Vagina (tissue), 2 donors: ENCODE data around the gene EPSTI1. TPM values are rescaled to one million over a fixed set of nuclear protein-coding genes. Genes with fewer than 3 reads are reported as not detected.

Experiments used
- DNase-seq, 2 donors: peaks; one replicate each; pipeline ENCODE4 v3.0.0-alpha.2; 2017; ENCODE audit errors: extremely low spot score in 2 of 2
- H3K27ac ChIP-seq: fragments of 200-600 bp; sonication (generic); one replicate; pipeline ENCODE4 v1.5.1; 2019
- H3K27me3 ChIP-seq: fragments of 200-600 bp; sonication (generic); one replicate; pipeline ENCODE4 v1.5.1; 2019
- H3K36me3 ChIP-seq, 2 donors: fragments of 200-600 bp; sonication (generic); one replicate each; pipeline ENCODE4 v1.5.1; 2017 to 2019
- H3K4me1 ChIP-seq: fragments of 200-600 bp; sonication (generic); one replicate; pipeline ENCODE4 v1.5.1; 2019
- H3K4me3 ChIP-seq, 2 donors: fragments of 200-600 bp; sonication (generic); 1 replicate in 1 of 2; 2 replicates in 1 of 2; pipeline ENCODE4 v1.5.1; 2016 to 2019
- H3K9me3 ChIP-seq: fragments of 200-600 bp; sonication (generic); one replicate; pipeline ENCODE4 v1.5.1; 2019
- CTCF ChIP-seq, 3 experiments: fragments of 450-650 bp in 2 of 3; fragments of 200-600 bp in 1 of 3; sonication (generic) in 1 of 3; IDR thresholded peaks; one replicate each; pipeline ENCODE4 v1.5.1; 2017 to 2019; ENCODE audit warnings: antibody characterized with exemption in 3 of 3, mild to moderate bottlenecking in 2 of 3, moderate library complexity in 2 of 3
- POLR2A ChIP-seq, 2 donors: fragments of 450-650 bp; IDR thresholded peaks; one replicate each; pipeline ENCODE4 v1.6.1; 2017; ENCODE audit warnings: antibody characterized with exemption in 2 of 2, mild to moderate bottlenecking in 2 of 2, moderate library complexity in 2 of 2
- POLR2AphosphoS5 ChIP-seq, 2 donors: sonication (generic); formaldehyde crosslinking; IDR thresholded peaks; one replicate each; pipeline ENCODE4 v1.9.0; 2017; ENCODE audit warnings: antibody characterized with exemption in 2 of 2, mild to moderate bottlenecking in 2 of 2, low read depth in 1 of 2; ENCODE audit not compliant: insufficient read depth in 1 of 2
- intact Hi-C: fragments of 100-400 bp; cut with DNase I; formaldehyde crosslinking; loops from one replicate; pipeline ENCODE4 v1.15.1; 2023
- total RNA-seq: library from RNA; depleted of rRNA; stranded (reverse); fragments of >200 nt; gene quantifications from one replicate; pipeline ENCODE4 v1.2.3, GENCODE V29; 2016

Gene EPSTI1
- total RNA-seq, 1 donor from 2014 or later = 4.9 TPM

GRCh38 chr13:42984026-42984425 lies 8.0 kb downstream of the EPSTI1 start:
- TF ChIP-seq POLR2AphosphoS5 (IDR thresholded peaks at IDR 0.05; ENCODE audit: insufficient read depth in 1 of 2, low read depth in 1 of 2) = no peak
- no peak for TF ChIP-seq POLR2A (IDR thresholded peaks at IDR 0.05)
- TF ChIP-seq CTCF (IDR thresholded peaks at IDR 0.05) = no peak
- Histone ChIP-seq H3K4me1 (peaks cover 13% of the 10 kb centered on the region), H3K27ac (no peak overlapping the region), H3K4me3 (no peak overlapping the region), H3K9me3 (no peaks in the 10 kb centered on the region), H3K36me3 (no peaks in the 10 kb centered on the region), H3K27me3 (no peaks in the 10 kb centered on the region)
- intact Hi-C loops = no loop called here
- DNase-seq = no peak

- no peak overlapping the region for H3K27ac ChIP-seq
- intact Hi-C loops = no loop called here
- TF ChIP-seq POLR2AphosphoS5 (IDR thresholded peaks at IDR 0.05; ENCODE audit: insufficient read depth in 1 of 2, low read depth in 1 of 2) = no peak
- TF ChIP-seq CTCF (IDR thresholded peaks at IDR 0.05) = no peak
- H3K4me1 ChIP-seq = peaks cover 13% of the 10 kb centered on the region
- no peak for DNase-seq
- no peaks in the 10 kb centered on the region for H3K27me3 ChIP-seq
- H3K4me3 ChIP-seq = no peak overlapping the region
- no peaks in the 10 kb centered on the region for H3K36me3 ChIP-seq
- H3K9me3 ChIP-seq = no peaks in the 10 kb centered on the region
Measured at GRCh38 chr13:42981853-42982252, 10.2 kb downstream of the EPSTI1 start.

GRCh38 chr13:42981317-42981716 lies 10.7 kb downstream of the EPSTI1 start:
- Histone ChIP-seq H3K4me3 (no peak overlapping the region), H3K9me3 (no peaks in the 10 kb centered on the region), H3K27me3 (no peaks in the 10 kb centered on the region), H3K27ac (no peak overlapping the region), H3K4me1 (peaks cover 13% of the 10 kb centered on the region), H3K36me3 (no peaks in the 10 kb centered on the region)
- no peak for DNase-seq
- TF ChIP-seq POLR2A (IDR thresholded peaks at IDR 0.05) (no peak), POLR2AphosphoS5 (IDR thresholded peaks at IDR 0.05; ENCODE audit: insufficient read depth in 1 of 2, low read depth in 1 of 2) (no peak), CTCF (IDR thresholded peaks at IDR 0.05) (no peak)
- intact Hi-C loops = no loop called here

GRCh38 chr13:42977219-42977659 lies 14.8 kb downstream of the EPSTI1 start:
- no peaks in the 10 kb centered on the region for H3K4me1 ChIP-seq
- no peak overlapping the region for H3K4me3 ChIP-seq
- TF ChIP-seq POLR2AphosphoS5 (IDR thresholded peaks at IDR 0.05; ENCODE audit: insufficient read depth in 1 of 2, low read depth in 1 of 2) (no peak), POLR2A (IDR thresholded peaks at IDR 0.05) (no peak), CTCF (IDR thresholded peaks at IDR 0.05) (no peak)
- DNase-seq = no peak
- no peaks in the 10 kb centered on the region for H3K27me3 ChIP-seq
- intact Hi-C loops = no loop called here
- H3K27ac ChIP-seq = no peak overlapping the region
- no peaks in the 10 kb centered on the region for H3K36me3 ChIP-seq
- H3K9me3 ChIP-seq = no peaks in the 10 kb centered on the region

GRCh38 chr13:42976066-42976465 lies 16.0 kb downstream of the EPSTI1 start:
- Histone ChIP-seq H3K9me3 (no peaks in the 10 kb centered on the region), H3K27me3 (no peaks in the 10 kb centered on the region), H3K4me3 (no peak overlapping the region), H3K4me1 (no peaks in the 10 kb centered on the region), H3K36me3 (no peaks in the 10 kb centered on the region), H3K27ac (no peak overlapping the region)
- intact Hi-C loops = no loop called here
- DNase-seq = no peak
- TF ChIP-seq POLR2A (IDR thresholded peaks at IDR 0.05) (no peak), POLR2AphosphoS5 (IDR thresholded peaks at IDR 0.05; ENCODE audit: insufficient read depth in 1 of 2, low read depth in 1 of 2) (no peak), CTCF (IDR thresholded peaks at IDR 0.05) (no peak)
